OCI-M1 (cell line): ENCODE data around the gene EMC10.

ENCODE experiments used
- DNase-seq: peaks from one replicate; lab custom pipeline; 2025; lab: John Stamatoyannopoulos, UW

The EMC10 gene

GRCh38 chr19:50478901-50479715 lies 2.8 kb downstream of the EMC10 start:
- peak; percentile 60 for DNase-seq

- no peak for DNase-seq
These were observed 3.5 kb downstream of the EMC10 start for GRCh38 chr19:50479761-50480251.

GRCh38 chr19:50480281-50481111 lies 4.2 kb downstream of the EMC10 start:
- no peak for DNase-seq

- DNase-seq, result no peak
These were observed 5.2 kb downstream of the EMC10 start for GRCh38 chr19:50481351-50482149.

GRCh38 chr19:50482271-50482855 lies 6.1 kb downstream of the EMC10 start:
- no peak for DNase-seq

- no peak for DNase-seq
These were observed 6.6 kb downstream of the EMC10 start for GRCh38 chr19:50482916-50483315.

GRCh38 chr19:50485284-50485955 lies 9.1 kb downstream of the EMC10 start:
- DNase-seq, result no peak

GRCh38 chr19:50486823-50487515 lies 10.7 kb downstream of the EMC10 start:
- DNase-seq, result peak; percentile 70

- no peak for DNase-seq
These were observed 12.3 kb downstream of the EMC10 start for GRCh38 chr19:50488389-50489194.

GRCh38 chr19:50489461-50490011 lies 13.2 kb downstream of the EMC10 start:
- DNase-seq, result no peak

- DNase-seq, result no peak
These were observed 14.1 kb downstream of the EMC10 start for GRCh38 chr19:50490411-50490811.

- no peak for DNase-seq
These were observed 14.7 kb downstream of the EMC10 start for GRCh38 chr19:50490991-50491472.

- DNase-seq, result no peak
These were observed 16.2 kb downstream of the EMC10 start for GRCh38 chr19:50492303-50493052.

GRCh38 chr19:50493171-50493570 lies 16.9 kb downstream of the EMC10 start:
- DNase-seq, result no peak

- DNase-seq, result no peak
These were observed 18.1 kb downstream of the EMC10 start for GRCh38 chr19:50494186-50495019.

- no peak for DNase-seq
These were observed 18.8 kb downstream of the EMC10 start for GRCh38 chr19:50495020-50495531.
